Lower lobe of right lung (tissue), 2 donors: Measurements from ENCODE around the gene CGNL1. TPM values are rescaled to one million over a fixed set of nuclear protein-coding genes. Genes with fewer than 3 reads are reported as not detected.

Experiments used
- ATAC-seq, 2 donors: fragments of 200-7000 bp; cut with Tn5 transposase; one replicate each; pipeline ENCODE4 v1.9.1; 2020 to 2022; ENCODE audit warnings: mild to moderate bottlenecking in 2 of 2, moderate library complexity in 2 of 2
- DNase-seq: peaks from one replicate; pipeline ENCODE4 v3.0.0-alpha.2; 2020
- H3K27ac ChIP-seq: fragments of 200-600 bp; one replicate; pipeline ENCODE4 v1.8.0; 2022
- H3K27me3 ChIP-seq: fragments of 200-600 bp; one replicate; pipeline ENCODE4 v1.8.0; 2022; ENCODE audit warnings: low read depth
- H3K36me3 ChIP-seq: fragments of 200-600 bp; one replicate; pipeline ENCODE4 v1.8.0; 2022; ENCODE audit warnings: mild to moderate bottlenecking
- H3K4me1 ChIP-seq: fragments of 200-600 bp; one replicate; pipeline ENCODE4 v1.8.0; 2022
- H3K4me3 ChIP-seq: fragments of 200-600 bp; one replicate; pipeline ENCODE4 v1.8.0; 2022; ENCODE audit warnings: mild to moderate bottlenecking
- H3K9me3 ChIP-seq: fragments of 200-600 bp; one replicate; pipeline ENCODE4 v1.8.0; 2022
- CTCF ChIP-seq: fragments of 200-600 bp; IDR thresholded peaks from one replicate; pipeline ENCODE4 v1.8.0; 2022; ENCODE audit warnings: antibody characterized with exemption, mild to moderate bottlenecking
- intact Hi-C: fragments of 100-400 bp; cut with DNase I; formaldehyde crosslinking; loops from one replicate; pipeline ENCODE4 v1.11.0; 2022
- total RNA-seq: library from RNA; stranded (reverse); fragmentation: NEBNext Ultra II Directional; extraction: Animal tissue kit (Norgen Biotek cat#: 25700); gene quantifications from one replicate; pipeline ENCODE4 v1.2.1, GENCODE V29; 2021
- donor health status: DM: no; HTN: yes; CAD: no; lungs with severe emphysema.

CGNL1 gene
- total RNA-seq, 1 donor from 2014 or later = 46.0 TPM

- Histone ChIP-seq H3K36me3 (no peaks in the 10 kb centered on the region), H3K9me3 (no peaks in the 10 kb centered on the region), H3K4me3 (no peak overlapping the region), H3K4me1 (peaks cover 12% of the 10 kb centered on the region), H3K27ac (no peak overlapping the region), H3K27me3 (no peaks in the 10 kb centered on the region)
- no peak for TF ChIP-seq CTCF
- DNase-seq (no peak), ATAC-seq (no peak)
- intact Hi-C loops = no loop called here
Measured at GRCh38 chr15:57567891-57568290, 191.6 kb downstream of the CGNL1 start.

- DNase-seq = no peak
- no peaks in the 10 kb centered on the region for H3K36me3 ChIP-seq
- H3K27ac ChIP-seq = no peak overlapping the region
- peaks cover 12% of the 10 kb centered on the region for H3K4me1 ChIP-seq
- H3K27me3 ChIP-seq = no peaks in the 10 kb centered on the region
- no peak overlapping the region for H3K4me3 ChIP-seq
- TF ChIP-seq CTCF = no peak
- no peaks in the 10 kb centered on the region for H3K9me3 ChIP-seq
- ATAC-seq = no peak
- intact Hi-C loops = no loop called here
Measured at GRCh38 chr15:57568299-57568698, 192.0 kb downstream of the CGNL1 start.

- no peaks in the 10 kb centered on the region for H3K9me3 ChIP-seq
- H3K4me3 ChIP-seq = no peak overlapping the region
- no peak overlapping the region for H3K27ac ChIP-seq
- H3K4me1 ChIP-seq = peaks cover 12% of the 10 kb centered on the region
- intact Hi-C loops = no loop called here
- no peak for DNase-seq
- ATAC-seq = no peak
- H3K27me3 ChIP-seq = no peaks in the 10 kb centered on the region
- no peaks in the 10 kb centered on the region for H3K36me3 ChIP-seq
- TF ChIP-seq CTCF = no peak
Measured at GRCh38 chr15:57570340-57570739, 194.0 kb downstream of the CGNL1 start.

- Histone ChIP-seq H3K27ac (no peak overlapping the region), H3K9me3 (no peaks in the 10 kb centered on the region), H3K27me3 (no peaks in the 10 kb centered on the region), H3K4me3 (no peak overlapping the region), H3K4me1 (peaks cover 7% of the 10 kb centered on the region), H3K36me3 (no peaks in the 10 kb centered on the region)
- TF ChIP-seq CTCF = no peak
- no peak for DNase-seq
- no peak for ATAC-seq
- intact Hi-C loops = no loop called here
Measured at GRCh38 chr15:57570994-57571393, 194.7 kb downstream of the CGNL1 start.

GRCh38 chr15:57571725-57572124, 195.4 kb downstream of the CGNL1 start:
- DNase-seq (no peak), ATAC-seq (no peak)
- no peak overlapping the region for H3K27ac ChIP-seq
- H3K27me3 ChIP-seq = no peaks in the 10 kb centered on the region
- TF ChIP-seq CTCF = no peak
- peaks cover 5% of the 10 kb centered on the region for H3K4me1 ChIP-seq
- no peaks in the 10 kb centered on the region for H3K9me3 ChIP-seq
- intact Hi-C loops = no loop called here
- H3K36me3 ChIP-seq = no peaks in the 10 kb centered on the region
- H3K4me3 ChIP-seq = no peak overlapping the region

GRCh38 chr15:57572468-57572867, 196.2 kb downstream of the CGNL1 start:
- Histone ChIP-seq H3K27me3 (no peaks in the 10 kb centered on the region), H3K36me3 (no peaks in the 10 kb centered on the region), H3K4me3 (no peak overlapping the region), H3K27ac (no peak overlapping the region), H3K9me3 (no peaks in the 10 kb centered on the region), H3K4me1 (no peaks in the 10 kb centered on the region)
- intact Hi-C loops = no loop called here
- no peak for TF ChIP-seq CTCF
- DNase-seq = no peak
- no peak for ATAC-seq
